Esophagus muscularis mucosa (tissue), 4 donors: ENCODE data around the gene RBM34. TPM values are rescaled to one million over a fixed set of nuclear protein-coding genes. Genes with fewer than 3 reads are reported as not detected.

Experiments used
- DNase-seq: peaks from one replicate; pipeline ENCODE4 v3.0.0-alpha.2; 2017; ENCODE audit errors: extremely low spot score
- H3K27ac ChIP-seq, 4 donors: fragments of 200-600 bp; sonication (generic); replicated peaks in 1 of 4; 1 replicate in 3 of 4; 2 replicates in 1 of 4; pipeline ENCODE4 v1.5.1; 2016 to 2019; ENCODE audit warnings: mild to moderate bottlenecking in 1 of 4
- H3K27me3 ChIP-seq, 4 donors: fragments of 200-600 bp; sonication (generic); one replicate each; pipeline versions ENCODE4 v1.5.1 to v1.6.0; 2016 to 2019
- H3K36me3 ChIP-seq, 4 donors: fragments of 200-600 bp; sonication (generic); one replicate each; pipeline ENCODE4 v1.5.1; 2016 to 2019
- H3K4me1 ChIP-seq, 4 donors: fragments of 200-600 bp; sonication (generic); one replicate each; pipeline ENCODE4 v1.5.1; 2016 to 2019
- H3K4me3 ChIP-seq, 4 donors: fragments of 200-600 bp; sonication (generic); 1 replicate in 2 of 4; 2 replicates in 2 of 4; pipeline ENCODE4 v1.5.1; 2016 to 2019; ENCODE audit warnings: mild to moderate bottlenecking in 4 of 4, moderate library complexity in 1 of 4
- H3K9me3 ChIP-seq, 4 donors: fragments of 200-600 bp; sonication (generic); 1 replicate in 3 of 4; 2 replicates in 1 of 4; pipeline ENCODE4 v1.5.1; 2016 to 2019
- CTCF ChIP-seq, 3 experiments: fragments of 200-600 bp in 2 of 3; fragments of 450-650 bp in 1 of 3; sonication (generic) in 2 of 3; IDR thresholded peaks; one replicate each; pipeline ENCODE4 v1.5.1; 2017 to 2019; ENCODE audit warnings: antibody characterized with exemption in 3 of 3, mild to moderate bottlenecking in 2 of 3, moderate library complexity in 1 of 3
- EP300 ChIP-seq: sonication (generic); formaldehyde crosslinking; IDR thresholded peaks from one replicate; pipeline ENCODE4 v1.6.1; 2017; ENCODE audit warnings: antibody characterized with exemption
- POLR2A ChIP-seq: fragments of 450-650 bp; IDR thresholded peaks from one replicate; pipeline ENCODE4 v1.6.1; 2017; ENCODE audit warnings: antibody characterized with exemption, moderate library complexity, mild to moderate bottlenecking, low read depth
- POLR2AphosphoS5 ChIP-seq, 2 donors: sonication (generic); formaldehyde crosslinking; IDR thresholded peaks; one replicate each; pipeline ENCODE4 v1.6.1; 2017; ENCODE audit warnings: antibody characterized with exemption in 2 of 2
- WGBS: methylation state at CpG from one replicate; pipeline ENCODE4 v1.1.5; 2018; 5-methylcytosine and 5-hydroxymethylcytosine counted together
- intact Hi-C: fragments of 100-400 bp; cut with DNase I; formaldehyde crosslinking; loops from one replicate; pipeline ENCODE4 v1.15.1; 2023
- total RNA-seq, 4 donors: library from RNA; depleted of rRNA; stranded (reverse); fragments of >200 nt; gene quantifications; one replicate each; pipeline versions ENCODE4 v1.1.0 to v1.2.1, GENCODE V29; 2016

The RBM34 gene
- total RNA-seq, 4 donors from 2014 or later: 41.9 to 57.2 (median 53.4) TPM

- no peak overlapping the region for H3K4me3 ChIP-seq
- H3K36me3 ChIP-seq: peaks cover 3 to 59% (median 39%) of the 10 kb centered on the region in 4 donors
- no peaks in the 10 kb centered on the region for H3K27me3 ChIP-seq
- TF ChIP-seq CTCF (IDR thresholded peaks at IDR 0.05) (no peak), POLR2A (no peak), POLR2AphosphoS5 (IDR thresholded peaks at IDR 0.05) (no peak), EP300 (no peak)
- no peak overlapping the region for H3K27ac ChIP-seq
- DNase-seq: no peak
- WGBS: 89% methylated on average over 16 of the region's 16 CpGs
- no peaks in the 10 kb centered on the region for H3K9me3 ChIP-seq
- intact Hi-C loops: loop anchor here (5.0 to 10.0 kb wide), 2 partner anchors 57 to 310 kb away; partner anchors contain the start of gene RBM34
- peaks cover 11 to 27% (median 21%) of the 10 kb centered on the region in 4 donors for H3K4me1 ChIP-seq
These were observed 53.5 kb downstream of the RBM34 start for GRCh38 chr1:235107368-235108184.

GRCh38 chr1:235106457-235106856 lies 54.6 kb downstream of the RBM34 start:
- peaks cover 3 to 47% (median 33%) of the 10 kb centered on the region in 4 donors for H3K36me3 ChIP-seq
- DNase-seq: no peak
- H3K4me1 ChIP-seq: peaks cover 11 to 21% (median 15%) of the 10 kb centered on the region in 4 donors
- H3K9me3 ChIP-seq: no peaks in the 10 kb centered on the region
- 99% methylated on average over 4 of the region's 4 CpGs for WGBS
- intact Hi-C loops: loop anchor here (5.0 to 10.0 kb wide), 2 partner anchors 58 to 311 kb away; partner anchors contain the start of gene RBM34
- H3K4me3 ChIP-seq: no peak overlapping the region
- no peaks in the 10 kb centered on the region for H3K27me3 ChIP-seq
- no peak for TF ChIP-seq EP300
- TF ChIP-seq CTCF (IDR thresholded peaks at IDR 0.05): no peak
- no peak for TF ChIP-seq POLR2AphosphoS5 (IDR thresholded peaks at IDR 0.05)
- TF ChIP-seq POLR2A: no peak
- H3K27ac ChIP-seq: no peak overlapping the region

GRCh38 chr1:235105051-235106043 lies 55.7 kb downstream of the RBM34 start:
- H3K4me3 ChIP-seq: no peak overlapping the region

More at GRCh38 chr1:235105051-235106043, 55.7 kb downstream of the RBM34 start:
- intact Hi-C loops: loop anchor here (5.0 to 10.0 kb wide), 2 partner anchors 59 to 312 kb away; partner anchors contain the start of gene RBM34
- Histone ChIP-seq H3K27ac (no peak overlapping the region), H3K27me3 (no peaks in the 10 kb centered on the region), H3K36me3 (peaks cover 3 to 36% (median 26%) of the 10 kb centered on the region in 4 donors), H3K4me1 (peaks cover 11 to 21% (median 15%) of the 10 kb centered on the region in 4 donors), H3K9me3 (no peaks in the 10 kb centered on the region)
- TF ChIP-seq POLR2AphosphoS5 (IDR thresholded peaks at IDR 0.05) (no peak), EP300 (no peak), POLR2A (no peak), CTCF (IDR thresholded peaks at IDR 0.05) (no peak)
- DNase-seq: no peak
- 86% methylated on average over 12 of the region's 12 CpGs for WGBS
